Measurements from ENCODE around the gene MICAL2.

The MICAL2 gene

GRCh38 chr11:12258451-12258850 is 148.1 kb downstream of the MICAL2 start:
- DNase-seq = no peak

DNA sequence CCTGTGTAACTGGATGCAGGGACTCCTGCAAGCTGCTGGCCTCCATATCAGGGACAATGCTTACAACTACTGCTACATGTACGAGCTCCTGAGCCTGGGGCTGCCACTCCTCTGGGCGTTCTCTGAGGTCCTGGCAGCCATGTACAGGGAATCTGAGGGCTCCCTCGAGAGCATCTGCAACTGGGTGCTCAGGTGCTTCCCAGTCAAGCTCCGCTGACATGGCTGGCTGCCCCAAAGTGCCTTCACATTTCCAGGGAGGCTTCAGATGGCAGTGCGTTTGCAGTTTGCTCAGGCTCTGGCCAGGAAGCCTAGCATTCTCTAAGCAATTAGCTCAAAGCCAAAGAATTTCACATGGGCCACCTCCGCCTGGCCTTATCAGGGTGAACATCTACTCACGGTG is 149.6 kb downstream of the MICAL2 start:
- no peak for DNase-seq

GRCh38 chr11:12260731-12261521 is 150.5 kb downstream of the MICAL2 start:
- no peak for DNase-seq

- DNase-seq = no peak
Measured at GRCh38 chr11:12261551-12261950, 151.2 kb downstream of the MICAL2 start.

GRCh38 chr11:12263141-12263693 is 152.8 kb downstream of the MICAL2 start:
- no peak for DNase-seq

- no peak for DNase-seq
Measured at GRCh38 chr11:12264361-12264760, 154.0 kb downstream of the MICAL2 start.

GRCh38 chr11:12266132-12266531 is 155.7 kb downstream of the MICAL2 start:
- DNase-seq = no peak

DNA sequence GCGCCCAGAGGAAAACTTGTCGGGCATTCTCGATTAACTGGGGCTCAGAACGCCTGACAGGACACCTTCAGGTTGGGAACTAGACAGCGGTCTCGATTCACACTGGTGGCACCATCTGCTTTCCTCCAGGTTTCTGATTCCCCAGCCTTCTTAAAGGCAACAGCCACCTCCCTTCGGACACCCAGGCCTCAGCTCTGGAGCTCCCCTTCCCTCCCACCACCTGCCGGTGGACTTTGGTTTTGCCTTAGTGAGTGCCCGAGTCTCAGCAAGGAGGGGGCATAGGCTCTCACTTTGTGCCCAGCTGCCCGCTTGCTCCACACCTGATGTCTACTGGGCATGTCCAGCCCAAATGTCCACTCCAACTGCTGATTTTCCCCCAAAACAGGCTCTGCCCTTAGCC is 156.6 kb downstream of the MICAL2 start:
- DNase-seq = no peak

- no peak for DNase-seq
Measured at GRCh38 chr11:12267921-12268320, 157.5 kb downstream of the MICAL2 start.

- DNase-seq = no peak
Measured at GRCh38 chr11:12269104-12269441, 158.7 kb downstream of the MICAL2 start.

- DNase-seq = no peak
Measured at GRCh38 chr11:12269446-12270214, 159.2 kb downstream of the MICAL2 start.

- no peak for DNase-seq
Measured at GRCh38 chr11:12270215-12270797, 159.9 kb downstream of the MICAL2 start.

- DNase-seq = no peak
Measured at GRCh38 chr11:12270817-12271216, 160.4 kb downstream of the MICAL2 start.

DNA sequence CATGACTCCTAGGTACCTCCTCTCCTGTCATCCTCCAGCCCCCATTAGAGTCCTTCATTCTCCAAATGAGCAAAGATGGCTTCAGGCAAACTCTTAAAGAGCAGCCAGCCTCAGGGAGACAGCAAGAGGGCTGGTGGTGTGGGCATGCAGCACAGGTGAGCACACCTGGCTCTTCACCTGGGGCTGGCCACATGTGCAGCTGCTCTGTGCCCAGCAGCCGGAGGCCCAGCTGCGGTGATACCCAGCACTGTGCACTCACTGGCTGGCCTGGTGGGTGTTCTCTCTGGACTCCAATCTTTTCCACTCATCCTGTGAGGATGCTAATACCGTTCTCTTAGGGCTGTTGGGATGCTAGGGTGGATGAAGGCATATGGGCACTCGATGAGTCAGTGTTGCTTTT is 160.9 kb downstream of the MICAL2 start:
- no peak for DNase-seq

GRCh38 chr11:12271826-12272366 is 161.5 kb downstream of the MICAL2 start:
- DNase-seq = no peak

DNA sequence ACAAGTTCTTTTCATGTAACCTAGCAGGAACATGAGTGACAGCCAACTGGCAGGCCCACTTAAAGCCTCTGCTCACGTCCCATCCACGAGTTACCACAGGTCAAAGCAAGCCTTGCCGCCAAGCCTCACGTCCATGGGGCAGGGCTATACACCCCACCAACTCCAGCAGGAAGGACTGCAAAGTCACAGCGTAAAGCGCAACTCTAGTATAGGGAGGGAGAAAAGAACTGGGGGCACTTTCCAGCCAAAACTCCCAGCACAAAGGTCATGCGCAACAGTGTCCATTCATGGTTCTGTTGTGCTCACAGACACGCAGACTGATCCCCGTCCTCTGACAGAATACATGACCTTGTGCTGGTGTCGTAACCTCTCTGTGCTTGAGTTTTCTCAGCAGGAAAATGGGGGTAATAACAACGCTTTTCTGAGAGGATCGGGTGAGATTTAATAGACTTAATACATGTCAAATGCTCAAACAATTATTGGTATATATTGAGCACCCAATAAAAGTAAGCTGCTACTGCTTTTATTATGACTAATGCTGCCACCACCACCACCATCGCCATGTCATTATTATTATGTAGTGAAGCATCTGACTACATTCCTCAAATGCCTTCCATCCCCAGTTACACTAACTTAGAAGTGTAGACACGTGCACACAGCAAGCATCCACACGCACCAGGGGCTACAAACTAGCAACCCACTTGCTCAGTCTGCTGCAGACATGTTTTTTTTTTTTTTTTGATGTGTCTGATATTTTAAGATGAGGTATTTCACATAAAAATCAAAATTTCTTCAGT is 162.6 kb downstream of the MICAL2 start:
- no peak for DNase-seq

GRCh38 chr11:12273618-12273995 is 163.2 kb downstream of the MICAL2 start:
- DNase-seq = no peak

DNA sequence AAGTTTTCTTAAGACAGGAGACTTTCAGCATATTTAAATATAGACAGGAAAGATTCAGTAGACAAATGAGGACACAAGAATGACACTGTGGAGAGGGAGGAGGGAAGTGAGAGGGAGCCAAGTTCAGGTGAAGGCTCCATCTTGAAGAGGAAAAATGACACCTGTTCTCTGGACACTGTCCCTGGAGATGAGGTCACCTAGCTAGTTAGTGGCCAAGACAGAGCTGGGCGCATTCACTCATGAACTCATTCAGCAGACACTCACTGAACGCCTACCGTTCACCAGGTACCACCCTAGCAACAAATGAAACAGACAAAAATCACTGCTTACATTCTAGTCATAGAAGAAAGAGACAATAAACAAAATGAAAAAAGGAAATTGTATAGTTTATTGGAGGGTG is 163.7 kb downstream of the MICAL2 start:
- no peak for DNase-seq

DNA sequence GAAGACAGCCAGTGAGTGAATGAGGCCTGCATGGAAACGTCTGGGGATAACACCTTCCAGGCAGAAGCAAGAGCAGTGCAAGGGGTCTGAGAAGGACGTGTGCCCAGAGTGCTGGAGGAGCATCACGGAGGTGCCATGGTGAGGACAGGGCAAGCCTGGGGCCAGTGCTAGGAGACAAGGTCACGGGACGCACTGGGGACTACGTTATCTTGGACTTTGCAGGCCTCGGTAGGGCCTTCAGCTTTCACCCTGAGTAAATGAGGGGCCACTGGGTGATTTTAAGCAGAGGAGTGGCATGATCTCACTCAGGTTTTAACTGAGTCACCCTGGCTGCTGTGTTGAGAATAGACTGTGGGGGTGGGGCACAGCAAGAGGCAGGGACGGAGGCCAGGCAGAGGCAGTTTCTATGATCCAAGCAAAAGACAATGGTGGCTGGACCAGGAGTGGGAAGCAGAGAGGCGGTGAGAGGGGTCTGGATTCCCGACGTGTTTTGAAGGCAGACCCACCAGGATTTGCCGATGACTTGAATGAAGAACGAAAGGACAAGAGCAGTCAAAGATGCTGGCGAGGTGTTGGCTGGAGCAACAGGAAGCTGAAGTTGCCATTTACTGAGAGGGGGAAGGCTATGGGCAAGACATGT is 164.3 kb downstream of the MICAL2 start:
- no peak for DNase-seq

DNA sequence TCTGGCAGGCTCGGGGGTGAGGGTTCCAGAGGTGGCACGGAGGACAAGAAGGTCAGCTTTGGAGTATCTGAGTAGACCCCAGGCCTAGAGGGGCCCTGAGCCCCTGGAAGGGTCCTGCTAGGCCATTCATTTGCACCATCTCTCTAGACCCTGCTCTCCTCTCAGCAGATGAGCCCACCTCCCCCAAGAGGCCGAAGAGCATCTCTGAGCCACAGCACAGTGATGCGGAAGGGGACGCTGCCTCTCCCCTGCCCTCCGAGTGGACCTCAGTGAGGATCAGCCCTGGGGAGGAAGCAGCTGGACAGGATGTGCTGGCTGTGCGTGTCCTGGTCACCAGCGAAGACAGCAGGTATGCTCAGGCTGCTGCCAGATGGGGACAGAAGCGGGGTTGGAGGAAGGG is 165.4 kb downstream of the MICAL2 start:
- no peak for DNase-seq

DNA sequence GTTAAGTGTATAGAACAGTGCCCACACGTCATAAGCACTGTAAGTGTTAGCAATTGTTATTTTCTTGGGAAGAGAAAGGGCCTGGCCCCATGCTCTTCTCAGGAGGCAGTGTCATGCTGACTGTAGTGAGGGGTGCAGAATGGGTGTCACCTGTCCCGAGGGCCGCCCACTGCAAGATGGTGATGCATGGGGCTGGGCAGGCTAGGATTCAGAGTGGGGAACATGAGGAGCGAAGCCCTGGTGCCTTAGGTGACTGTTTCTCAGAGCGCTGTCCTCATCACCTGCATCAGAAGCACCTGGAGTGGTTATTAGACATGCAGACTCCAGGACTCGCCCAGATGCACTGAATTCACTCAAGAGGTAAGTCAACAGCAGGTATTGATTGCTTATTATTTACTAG is 166.0 kb downstream of the MICAL2 start:
- peak; percentile 41 for DNase-seq

- DNase-seq = no peak
Measured at GRCh38 chr11:12276831-12277475, 166.6 kb downstream of the MICAL2 start.
